ENCODE data around the gene ZKSCAN1.

DNA sequence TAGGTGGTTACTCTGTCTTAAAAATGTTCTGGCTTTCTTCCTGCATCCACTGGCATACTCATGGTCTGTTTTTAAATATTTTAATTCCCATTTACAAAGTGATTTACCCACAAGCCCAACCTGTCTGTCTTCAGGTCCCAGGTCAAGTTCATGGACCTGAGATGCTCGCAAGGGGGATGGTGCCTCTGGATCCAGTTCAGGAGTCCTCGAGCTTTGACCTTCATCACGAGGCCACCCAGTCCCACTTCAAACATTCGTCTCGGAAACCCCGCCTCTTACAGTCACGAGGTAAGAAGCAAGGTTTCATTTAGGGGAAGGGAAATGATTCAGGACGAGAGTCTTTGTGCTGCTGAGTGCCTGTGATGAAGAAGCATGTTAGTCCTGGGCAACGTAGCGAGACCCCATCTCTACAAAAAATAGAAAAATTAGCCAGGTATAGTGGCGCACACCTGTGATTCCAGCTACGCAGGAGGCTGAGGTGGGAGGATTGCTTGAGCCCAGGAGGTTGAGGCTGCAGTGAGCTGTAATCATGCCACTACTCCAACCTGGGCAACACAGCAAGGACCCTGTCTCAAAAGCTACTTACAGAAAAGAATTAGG lies 8.7 kb downstream of the ZKSCAN1 start:
- TF ChIP-seq POLR2A (IDR thresholded peaks at IDR 0.05) (no peak), POLR2AphosphoS5 (IDR thresholded peaks at IDR 0.05) (no peak), EP300 (IDR thresholded peaks at IDR 0.05) (no peak)
- TF ChIP-seq, protein P1, sequence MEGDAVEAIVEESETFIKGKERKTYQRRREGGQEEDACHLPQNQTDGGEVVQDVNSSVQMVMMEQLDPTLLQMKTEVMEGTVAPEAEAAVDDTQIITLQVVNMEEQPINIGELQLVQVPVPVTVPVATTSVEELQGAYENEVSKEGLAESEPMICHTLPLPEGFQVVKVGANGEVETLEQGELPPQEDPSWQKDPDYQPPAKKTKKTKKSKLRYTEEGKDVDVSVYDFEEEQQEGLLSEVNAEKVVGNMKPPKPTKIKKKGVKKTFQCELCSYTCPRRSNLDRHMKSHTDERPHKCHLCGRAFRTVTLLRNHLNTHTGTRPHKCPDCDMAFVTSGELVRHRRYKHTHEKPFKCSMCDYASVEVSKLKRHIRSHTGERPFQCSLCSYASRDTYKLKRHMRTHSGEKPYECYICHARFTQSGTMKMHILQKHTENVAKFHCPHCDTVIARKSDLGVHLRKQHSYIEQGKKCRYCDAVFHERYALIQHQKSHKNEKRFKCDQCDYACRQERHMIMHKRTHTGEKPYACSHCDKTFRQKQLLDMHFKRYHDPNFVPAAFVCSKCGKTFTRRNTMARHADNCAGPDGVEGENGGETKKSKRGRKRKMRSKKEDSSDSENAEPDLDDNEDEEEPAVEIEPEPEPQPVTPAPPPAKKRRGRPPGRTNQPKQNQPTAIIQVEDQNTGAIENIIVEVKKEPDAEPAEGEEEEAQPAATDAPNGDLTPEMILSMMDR (IDR thresholded peaks at IDR 0.05), result no peak
